RWPE1 (cell line): ENCODE measurements around the gene NR6A1.

Experiments
- CTCF ChIA-PET: fragments of 350-600 bp; sonication (Branson Sonifier 250); formaldehyde crosslinking; extraction: SDS; loops from one replicate; lab custom pipeline; 2021; lab: Yijun Ruan, JAX
- POLR2A ChIA-PET: fragments of 400-600 bp; formaldehyde crosslinking; extraction: SDS; loops from one replicate; lab custom pipeline; 2020; ENCODE audit warnings: antibody characterized with exemption; ENCODE audit not compliant: low non-redundant PET; lab: Yijun Ruan, JAX
- DNase-seq: peaks from one replicate; pipeline ENCODE4 v3.0.0; 2012; ENCODE audit warnings: low spot score
- H3K27ac ChIP-seq: fragments of 450-650 bp; 2 replicates; pipeline ENCODE4 v1.5.1; 2017
- TF ChIP-seq, protein P1 (sequence below): fragments of 450-650 bp; conservative IDR thresholded peaks from 2 replicates; pipeline ENCODE4 v1.5.1; 2017; ENCODE audit warnings: low read depth, mild to moderate bottlenecking

Gene NR6A1

DNA sequence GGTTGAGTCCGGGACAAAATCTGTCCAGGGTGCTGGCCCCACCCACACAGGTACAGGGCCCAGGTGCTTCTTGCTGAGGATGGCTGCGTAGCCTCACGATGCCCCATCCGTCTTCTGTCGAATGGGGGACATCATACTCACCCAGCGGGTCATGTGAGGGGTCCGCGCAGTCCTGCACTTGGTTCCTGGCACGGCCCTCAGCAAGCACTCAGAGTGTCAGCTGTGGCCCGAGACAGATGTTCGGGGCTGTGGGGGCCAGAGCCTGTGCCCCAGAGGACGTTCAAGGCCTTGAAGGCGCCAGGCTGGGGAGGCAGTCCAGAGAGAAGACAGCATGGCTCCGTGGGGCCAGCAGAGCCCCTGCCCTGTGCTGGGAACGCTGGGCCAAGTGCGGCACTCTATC is 291.7 kb downstream of the NR6A1 start:
- no peak overlapping the region for H3K27ac ChIP-seq
- TF ChIP-seq, protein P1, sequence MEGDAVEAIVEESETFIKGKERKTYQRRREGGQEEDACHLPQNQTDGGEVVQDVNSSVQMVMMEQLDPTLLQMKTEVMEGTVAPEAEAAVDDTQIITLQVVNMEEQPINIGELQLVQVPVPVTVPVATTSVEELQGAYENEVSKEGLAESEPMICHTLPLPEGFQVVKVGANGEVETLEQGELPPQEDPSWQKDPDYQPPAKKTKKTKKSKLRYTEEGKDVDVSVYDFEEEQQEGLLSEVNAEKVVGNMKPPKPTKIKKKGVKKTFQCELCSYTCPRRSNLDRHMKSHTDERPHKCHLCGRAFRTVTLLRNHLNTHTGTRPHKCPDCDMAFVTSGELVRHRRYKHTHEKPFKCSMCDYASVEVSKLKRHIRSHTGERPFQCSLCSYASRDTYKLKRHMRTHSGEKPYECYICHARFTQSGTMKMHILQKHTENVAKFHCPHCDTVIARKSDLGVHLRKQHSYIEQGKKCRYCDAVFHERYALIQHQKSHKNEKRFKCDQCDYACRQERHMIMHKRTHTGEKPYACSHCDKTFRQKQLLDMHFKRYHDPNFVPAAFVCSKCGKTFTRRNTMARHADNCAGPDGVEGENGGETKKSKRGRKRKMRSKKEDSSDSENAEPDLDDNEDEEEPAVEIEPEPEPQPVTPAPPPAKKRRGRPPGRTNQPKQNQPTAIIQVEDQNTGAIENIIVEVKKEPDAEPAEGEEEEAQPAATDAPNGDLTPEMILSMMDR = no peak
- CTCF ChIA-PET = interaction anchor here (0.7 to 1.9 kb wide), 2 partner anchors 63 to 1130 kb away, joined by 3 to 5 read pairs; no protein-coding TSS in a partner anchor
- POLR2A ChIA-PET = no interaction called here
- DNase-seq = no peak

DNA sequence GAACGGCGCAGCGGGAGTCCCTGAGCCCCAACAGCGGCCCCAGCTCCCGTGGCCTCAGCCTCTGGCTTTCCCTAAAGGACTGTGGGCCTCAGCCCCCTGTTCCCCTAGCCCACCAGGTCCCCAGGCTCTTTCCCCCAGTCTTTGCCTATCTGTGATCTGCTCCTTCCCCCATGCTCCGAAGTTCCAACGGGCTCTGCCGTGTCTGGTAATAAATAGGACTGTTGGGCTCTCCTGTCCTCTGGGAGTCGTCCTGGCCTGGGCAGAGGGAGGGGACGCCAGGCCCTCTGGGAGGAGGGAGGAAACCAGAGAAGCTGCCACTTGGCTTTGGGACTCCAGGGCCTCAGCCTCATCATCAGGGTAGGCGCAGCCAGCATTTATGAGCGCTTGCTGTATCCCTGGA is 292.8 kb downstream of the NR6A1 start:
- TF ChIP-seq, protein P1 = no peak
- no peak for DNase-seq
- POLR2A ChIA-PET = no interaction called here
- CTCF ChIA-PET = interaction anchor here (0.8 to 1.9 kb wide), 2 partner anchors 62 to 205 kb away, joined by 3 to 5 read pairs; no protein-coding TSS in a partner anchor
- H3K27ac ChIP-seq = no peak overlapping the region

DNA sequence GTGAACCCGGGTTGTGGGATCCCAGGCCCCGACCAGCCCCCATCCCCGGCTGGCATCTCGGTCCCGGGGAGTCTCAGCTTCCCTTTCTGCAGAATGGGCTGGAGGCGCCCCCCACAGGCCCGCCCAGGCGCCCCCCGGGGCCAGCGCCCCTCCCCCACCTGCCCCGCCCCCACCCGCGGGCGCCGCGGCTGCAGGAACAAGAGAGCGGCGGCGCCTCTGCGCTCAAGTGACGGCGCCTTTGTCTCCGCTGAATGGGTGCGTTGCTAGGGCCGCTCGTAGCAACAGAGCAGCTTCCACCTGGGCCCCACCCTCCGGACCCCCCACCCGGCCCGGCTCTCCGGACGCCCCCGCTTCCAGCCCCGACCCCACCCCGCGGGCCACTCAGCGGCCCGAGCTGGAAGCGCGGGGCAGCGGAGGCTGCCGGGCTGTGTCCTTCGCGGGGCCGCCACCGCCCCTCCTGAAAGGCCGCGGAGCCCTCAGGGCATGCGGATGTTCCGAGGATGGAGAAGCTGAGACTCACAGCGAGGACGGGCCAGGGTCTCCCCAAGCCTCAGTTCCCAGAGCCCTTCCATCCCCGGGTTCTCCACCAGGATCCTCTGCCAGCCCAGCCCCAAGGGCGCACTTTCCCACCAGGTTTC is 293.3 kb downstream of the NR6A1 start:
- H3K27ac ChIP-seq = no peak overlapping the region
- ChIA-PET CTCF (interaction anchor here (0.8 to 1.9 kb wide), 2 partner anchors 61 to 205 kb away, joined by 3 to 5 read pairs; no protein-coding TSS in a partner anchor), POLR2A (no interaction called here)
- TF ChIP-seq, protein P1 = no peak
- DNase-seq = no peak

DNA sequence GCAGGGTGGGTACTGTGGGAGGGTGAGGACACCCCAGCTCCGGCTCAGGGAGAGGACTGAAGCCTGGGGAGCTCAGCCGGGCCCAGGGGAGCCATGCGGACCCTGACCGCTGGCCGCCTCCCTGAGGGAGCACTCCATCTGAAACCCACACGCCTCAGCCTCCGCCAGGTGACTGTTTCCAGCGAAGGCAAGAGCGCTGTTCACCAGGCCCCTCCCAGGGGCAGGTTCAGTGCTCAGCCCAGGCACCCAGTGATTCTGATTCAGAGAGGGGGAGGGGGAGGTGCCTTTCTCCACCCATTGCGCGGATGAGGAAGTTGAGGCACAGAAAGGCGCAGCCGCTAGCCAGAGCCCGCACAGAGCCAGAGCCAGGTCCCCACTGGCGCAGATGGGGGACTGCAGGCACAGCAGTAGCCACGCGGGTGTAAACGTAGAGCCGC is 293.9 kb downstream of the NR6A1 start:
- DNase-seq = no peak
- TF ChIP-seq, protein P1 = no peak
- H3K27ac ChIP-seq = no peak overlapping the region
- ChIA-PET CTCF (interaction anchor here (1.9 kb wide), 1 partner anchor 61 kb away, joined by 5 read pairs; no protein-coding TSS in a partner anchor), POLR2A (no interaction called here)

DNA sequence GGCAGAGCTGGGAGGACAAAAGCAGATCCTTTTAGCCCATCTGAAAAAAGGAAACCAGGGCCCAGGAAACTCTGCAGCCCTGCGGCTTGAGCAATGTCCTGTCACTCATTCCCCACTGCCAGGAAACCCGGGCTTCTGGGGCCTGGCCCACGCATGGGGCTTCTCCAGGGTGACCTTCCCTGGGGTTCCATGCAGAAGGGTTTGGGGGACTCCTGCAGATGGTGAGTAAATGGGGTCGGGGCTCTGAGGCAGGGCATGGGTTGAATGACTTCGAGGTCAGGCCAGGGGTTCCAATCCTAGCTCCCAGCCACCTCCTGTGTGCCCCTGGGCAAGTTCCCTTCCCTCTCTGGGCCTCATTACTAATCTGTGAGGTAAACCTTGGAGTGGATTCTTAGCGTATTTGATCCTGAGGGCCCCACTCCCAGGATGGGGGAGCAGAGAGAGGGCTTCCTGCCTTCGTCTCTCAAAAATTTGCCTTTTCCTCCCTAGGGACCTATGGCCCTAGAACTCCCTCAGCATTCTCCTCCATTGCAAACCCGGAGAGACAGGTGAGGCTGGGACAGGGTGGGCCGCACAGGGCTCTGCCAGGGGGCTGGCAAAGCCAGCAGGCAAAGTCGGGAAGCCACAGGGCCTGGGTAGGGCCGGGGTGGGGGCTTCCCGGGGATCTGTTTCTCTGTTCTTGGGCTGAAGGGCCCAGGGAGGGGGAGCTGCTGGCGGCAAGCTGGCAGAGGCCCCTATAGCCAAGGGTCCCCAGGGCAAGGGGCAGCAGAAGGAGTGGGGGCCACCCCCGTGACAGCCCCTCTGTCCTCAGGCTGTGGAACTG is 295.0 kb downstream of the NR6A1 start:
- H3K27ac ChIP-seq = no peak overlapping the region
- no peak for DNase-seq
- POLR2A ChIA-PET = no interaction called here
- CTCF ChIA-PET = no interaction called here
- TF ChIP-seq, protein P1 = no peak

- H3K27ac ChIP-seq = no peak overlapping the region
- POLR2A ChIA-PET = no interaction called here
- CTCF ChIA-PET = interaction anchor here (0.7 kb wide), 1 partner anchor 23 kb away, joined by 7 read pairs; no protein-coding TSS in a partner anchor
- TF ChIP-seq, protein P1 = no peak
- DNase-seq = no peak
These were observed 295.8 kb downstream of the NR6A1 start for GRCh38 chr9:124475158-124475867.
